Measurements from ENCODE around the gene NLRP12. TPM values are rescaled to one million over a fixed set of nuclear protein-coding genes. Genes with fewer than 3 reads are reported as not detected.
A peak's percentile ranks its signal among the peaks of the same experiment; 100 is the strongest.

NLRP12 gene
- total and polyA plus RNA-seq, 2 donors (not counting 1 experiment from before 2014, with no cell fraction given) = not detected

- Histone ChIP-seq H3K9ac (ENCODE audit: insufficient read depth, low read length) (no peak overlapping the region), H3K9me3 (ENCODE audit: control insufficient read depth, insufficient read depth, low read depth, low read length) (no peaks in the 10 kb centered on the region), H3K4me2 (ENCODE audit: extremely low read depth, insufficient read depth, low read length) (no peak overlapping the region)
Measured at GRCh38 chr19:53828531-53828930, 4.4 kb upstream of the NLRP12 start.

GRCh38 chr19:53826876-53827275 lies 2.8 kb upstream of the NLRP12 start:
- TF ChIP-seq EZH2 (IDR thresholded peaks at IDR 0.05; ENCODE audit: low read length, missing control alignments) = no peak
- no peak for TF ChIP-seq CTCF (conservative IDR thresholded peaks at IDR 0.05 in 1 of 2, IDR thresholded peaks at IDR 0.05 in 1 of 2; ENCODE audit: low read depth in 1 of 2, low read length in 2 of 2)
- Histone ChIP-seq H3K4me3 (replicated peaks in 1 of 4; ENCODE audit: control extremely low read depth in 1 of 4, insufficient read depth in 1 of 4, low read depth in 3 of 4, low read length in 4 of 4) (no peak overlapping the region), H3K27ac (ENCODE audit: insufficient read depth, low read length) (no peak overlapping the region), H4K20me1 (ENCODE audit: control insufficient read depth, extremely low read depth, insufficient read depth, low read length) (no peaks in the 10 kb centered on the region), H3K36me3 (ENCODE audit: control insufficient read depth, insufficient read depth, low read length) (no peaks in the 10 kb centered on the region), H3K9me3 (ENCODE audit: control insufficient read depth, insufficient read depth, low read depth, low read length) (no peaks in the 10 kb centered on the region), H2AFZ (ENCODE audit: low read length) (no peak overlapping the region), H3K79me2 (ENCODE audit: control insufficient read depth, insufficient read depth, low read length) (no peaks in the 10 kb centered on the region), H3K9ac (ENCODE audit: insufficient read depth, low read length) (no peak overlapping the region), H3K4me1 (ENCODE audit: control insufficient read depth, extremely low read depth, insufficient read depth, low read length) (no peaks in the 10 kb centered on the region), H3K27me3 (ENCODE audit: control insufficient read depth, insufficient read depth, low read length) (no peaks in the 10 kb centered on the region), H3K4me2 (ENCODE audit: extremely low read depth, insufficient read depth, low read length) (no peak overlapping the region)
- DNase-seq (ENCODE audit: low read depth in 2 of 2) = peak; percentile 26 to 50

More at GRCh38 chr19:53828531-53828930, 4.4 kb upstream of the NLRP12 start:
- Histone ChIP-seq H3K27me3 (ENCODE audit: control insufficient read depth, insufficient read depth, low read length) (no peaks in the 10 kb centered on the region), H2AFZ (ENCODE audit: low read length) (no peak overlapping the region), H3K36me3 (ENCODE audit: control insufficient read depth, insufficient read depth, low read length) (no peaks in the 10 kb centered on the region), H3K79me2 (ENCODE audit: control insufficient read depth, insufficient read depth, low read length) (no peaks in the 10 kb centered on the region), H3K4me3 (replicated peaks in 1 of 4; ENCODE audit: control extremely low read depth in 1 of 4, insufficient read depth in 1 of 4, low read depth in 3 of 4, low read length in 4 of 4) (no peak overlapping the region), H3K27ac (ENCODE audit: insufficient read depth, low read length) (no peak overlapping the region), H4K20me1 (ENCODE audit: control insufficient read depth, extremely low read depth, insufficient read depth, low read length) (no peaks in the 10 kb centered on the region), H3K4me1 (ENCODE audit: control insufficient read depth, extremely low read depth, insufficient read depth, low read length) (no peaks in the 10 kb centered on the region)
- no peak for TF ChIP-seq CTCF (conservative IDR thresholded peaks at IDR 0.05 in 1 of 2, IDR thresholded peaks at IDR 0.05 in 1 of 2; ENCODE audit: low read depth in 1 of 2, low read length in 2 of 2)
- no peak for TF ChIP-seq EZH2 (IDR thresholded peaks at IDR 0.05; ENCODE audit: low read length, missing control alignments)
- no peak for DNase-seq (ENCODE audit: low read depth in 2 of 2)

DNA sequence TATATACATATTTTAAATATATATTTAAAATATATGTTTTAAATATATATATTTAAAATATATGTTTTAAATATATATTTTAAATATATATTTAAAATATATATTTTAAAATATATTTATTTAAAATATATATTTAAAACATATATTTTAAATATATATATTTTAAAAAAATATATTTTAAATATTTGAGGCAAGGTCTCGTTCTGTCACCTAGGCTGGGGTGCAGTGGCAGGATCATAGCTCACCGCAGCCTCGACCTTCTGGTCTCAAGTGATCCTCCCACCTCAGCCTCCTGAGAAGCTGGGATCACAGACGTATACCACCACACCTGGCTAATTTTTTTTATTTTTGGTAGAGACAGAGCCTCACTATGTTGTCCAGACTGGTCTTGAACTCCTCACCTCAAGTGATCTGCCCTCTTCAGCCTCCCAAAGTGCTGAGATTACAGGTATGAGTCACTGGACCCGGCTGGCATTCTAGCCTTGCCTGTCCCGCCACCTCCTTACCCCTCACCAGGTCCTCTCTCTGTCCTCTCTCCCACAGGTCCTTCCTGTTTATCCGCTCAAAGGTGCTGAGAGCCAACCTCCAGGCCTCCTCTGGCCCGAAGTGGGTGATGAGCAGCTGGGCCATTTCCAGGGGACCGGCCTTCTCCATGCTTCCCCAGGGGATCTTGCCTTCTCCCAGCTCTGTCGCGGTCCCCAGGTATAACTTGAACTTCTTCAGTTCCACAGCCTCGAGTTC lies 564 bp downstream of the NLRP12 start:
- H3K4me3 ChIP-seq (replicated peaks in 1 of 4; ENCODE audit: control extremely low read depth in 1 of 4, insufficient read depth in 1 of 4, low read depth in 3 of 4, low read length in 4 of 4) = no peak overlapping the region
- H4K20me1 ChIP-seq (ENCODE audit: control insufficient read depth, extremely low read depth, insufficient read depth, low read length) = no peaks in the 10 kb centered on the region
- DNase-seq (ENCODE audit: low read depth in 2 of 2) = no peak
- H3K27me3 ChIP-seq (ENCODE audit: control insufficient read depth, insufficient read depth, low read length) = no peaks in the 10 kb centered on the region
- TF ChIP-seq EZH2 (IDR thresholded peaks at IDR 0.05; ENCODE audit: low read length, missing control alignments) (no peak), CTCF (conservative IDR thresholded peaks at IDR 0.05 in 1 of 2, IDR thresholded peaks at IDR 0.05 in 1 of 2; ENCODE audit: low read depth in 1 of 2, low read length in 2 of 2) (no peak)
- no peak overlapping the region for H3K27ac ChIP-seq (ENCODE audit: insufficient read depth, low read length)
- H3K4me1 ChIP-seq (ENCODE audit: control insufficient read depth, extremely low read depth, insufficient read depth, low read length) = no peaks in the 10 kb centered on the region
- no peaks in the 10 kb centered on the region for H3K79me2 ChIP-seq (ENCODE audit: control insufficient read depth, insufficient read depth, low read length)
- H2AFZ ChIP-seq (ENCODE audit: low read length) = no peak overlapping the region
- H3K9me3 ChIP-seq (ENCODE audit: control insufficient read depth, insufficient read depth, low read depth, low read length) = no peaks in the 10 kb centered on the region
- no peaks in the 10 kb centered on the region for H3K36me3 ChIP-seq (ENCODE audit: control insufficient read depth, insufficient read depth, low read length)
- no peak overlapping the region for H3K9ac ChIP-seq (ENCODE audit: insufficient read depth, low read length)
- H3K4me2 ChIP-seq (ENCODE audit: extremely low read depth, insufficient read depth, low read length) = no peak overlapping the region
